H54 (cell line): Measurements from ENCODE around the gene RAB1B.
A peak's percentile ranks its signal among the peaks of the same experiment; 100 is the strongest.
"Not testable (repeated sequence)": the region's sequence is repeated elsewhere in the genome, so short reads cannot be mapped to it uniquely, and the experiment has no call there.

ENCODE experiments used
- DNase-seq: peaks from one replicate; pipeline ENCODE4 v3.0.0; 2011; ENCODE audit warnings: low spot score, mixed read lengths; ENCODE audit not compliant: insufficient read length
- FAIRE-seq: peaks from 3 replicates; lab custom pipeline; 2011; peaks lifted over from hg19 to GRCh38; lab: Jason Lieb, UNC
- POLR2A ChIP-seq: IDR thresholded peaks from 2 replicates; pipeline ENCODE4 v1.6.1; 2011; ENCODE audit warnings: low read depth, mild to moderate bottlenecking, low read length

The RAB1B gene

GRCh38 chr11:66311470-66311964, 43.1 kb downstream of the RAB1B start:
- TF ChIP-seq POLR2A = no peak
- FAIRE-seq (no peak), DNase-seq (no peak)

- DNase-seq = peak; percentile 94
- FAIRE-seq = no peak
- TF ChIP-seq POLR2A = no peak
These were observed 43.6 kb downstream of the RAB1B start for GRCh38 chr11:66311965-66312548.

- no peak for FAIRE-seq
- peak; percentile 31; the same call in 1 of the 2 replicates for TF ChIP-seq POLR2A
- DNase-seq = peak; percentile 98
These were observed 44.3 kb downstream of the RAB1B start for GRCh38 chr11:66312549-66313320.

- TF ChIP-seq POLR2A = no peak
- FAIRE-seq = no peak
- no peak for DNase-seq
These were observed 45.1 kb downstream of the RAB1B start for GRCh38 chr11:66313321-66314185.

- TF ChIP-seq POLR2A = no peak
- no peak for DNase-seq
- no peak for FAIRE-seq
These were observed 45.7 kb downstream of the RAB1B start for GRCh38 chr11:66314186-66314501.

GRCh38 chr11:66314561-66315497, 46.4 kb downstream of the RAB1B start:
- no peak for TF ChIP-seq POLR2A
- no peak for DNase-seq
- no peak for FAIRE-seq

GRCh38 chr11:66315498-66315885, 47.1 kb downstream of the RAB1B start:
- FAIRE-seq (no peak), DNase-seq (no peak)
- TF ChIP-seq POLR2A = no peak

GRCh38 chr11:66315921-66316811, 47.7 kb downstream of the RAB1B start:
- FAIRE-seq (no peak), DNase-seq (no peak)
- no peak for TF ChIP-seq POLR2A

GRCh38 chr11:66316849-66317251, 48.4 kb downstream of the RAB1B start, which contains the start of gene CD248:
CD248 (minus strand) TSS chr11:66317044; CDS start chr11:66317027, 17 bp downstream.
- FAIRE-seq (no peak), DNase-seq (no peak)
- no peak for TF ChIP-seq POLR2A

GRCh38 chr11:66317322-66317722, 48.9 kb downstream of the RAB1B start:
- TF ChIP-seq POLR2A = no peak
- FAIRE-seq (no peak), DNase-seq (no peak)

- TF ChIP-seq POLR2A = no peak
- FAIRE-seq = no peak
- no peak for DNase-seq
These were observed 49.5 kb downstream of the RAB1B start for GRCh38 chr11:66317723-66318599.

- FAIRE-seq = no peak
- no peak for TF ChIP-seq POLR2A
- no peak for DNase-seq
These were observed 50.1 kb downstream of the RAB1B start for GRCh38 chr11:66318600-66318970.

GRCh38 chr11:66320289-66320688, 51.9 kb downstream of the RAB1B start:
- not testable (repeated sequence) for DNase-seq, FAIRE-seq

GRCh38 chr11:66320748-66321147, 52.3 kb downstream of the RAB1B start:
- DNase-seq, FAIRE-seq: not testable (repeated sequence)
